Measurements from ENCODE around the gene CAMSAP3. TPM values are rescaled to one million over a fixed set of nuclear protein-coding genes. Genes with fewer than 3 reads are reported as not detected.

CAMSAP3 gene
- total RNA-seq, 1 donor, result not detected

DNA sequence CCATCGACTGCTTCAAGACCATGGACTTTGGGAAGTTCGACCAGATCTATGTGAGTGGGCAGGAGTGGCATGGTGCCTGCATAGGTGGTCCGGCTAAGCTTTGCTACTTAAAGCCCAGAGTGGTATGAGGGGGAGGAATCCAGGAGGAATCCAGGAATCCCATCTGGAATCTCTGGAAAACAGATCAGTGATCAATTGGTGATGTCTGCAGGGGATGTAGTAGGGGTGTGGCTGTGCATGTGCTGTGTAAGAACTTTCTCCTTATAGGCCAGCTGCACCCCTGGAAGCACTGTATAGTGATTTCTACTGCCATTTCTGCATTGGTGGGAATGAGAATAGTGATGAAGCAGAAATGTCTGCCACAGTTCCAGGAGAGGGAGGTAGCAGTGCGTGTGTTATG lies 36.6 kb upstream of the CAMSAP3 start:
- no peaks in the 10 kb centered on the region for H3K79me2 ChIP-seq (ENCODE audit: insufficient read depth, low read length)
- H3K4me2 ChIP-seq (ENCODE audit: insufficient read depth, low read length), result no peak overlapping the region
- no peaks in the 10 kb centered on the region for H3K4me1 ChIP-seq (ENCODE audit: insufficient read depth, low read length)
- TF ChIP-seq, protein P1, sequence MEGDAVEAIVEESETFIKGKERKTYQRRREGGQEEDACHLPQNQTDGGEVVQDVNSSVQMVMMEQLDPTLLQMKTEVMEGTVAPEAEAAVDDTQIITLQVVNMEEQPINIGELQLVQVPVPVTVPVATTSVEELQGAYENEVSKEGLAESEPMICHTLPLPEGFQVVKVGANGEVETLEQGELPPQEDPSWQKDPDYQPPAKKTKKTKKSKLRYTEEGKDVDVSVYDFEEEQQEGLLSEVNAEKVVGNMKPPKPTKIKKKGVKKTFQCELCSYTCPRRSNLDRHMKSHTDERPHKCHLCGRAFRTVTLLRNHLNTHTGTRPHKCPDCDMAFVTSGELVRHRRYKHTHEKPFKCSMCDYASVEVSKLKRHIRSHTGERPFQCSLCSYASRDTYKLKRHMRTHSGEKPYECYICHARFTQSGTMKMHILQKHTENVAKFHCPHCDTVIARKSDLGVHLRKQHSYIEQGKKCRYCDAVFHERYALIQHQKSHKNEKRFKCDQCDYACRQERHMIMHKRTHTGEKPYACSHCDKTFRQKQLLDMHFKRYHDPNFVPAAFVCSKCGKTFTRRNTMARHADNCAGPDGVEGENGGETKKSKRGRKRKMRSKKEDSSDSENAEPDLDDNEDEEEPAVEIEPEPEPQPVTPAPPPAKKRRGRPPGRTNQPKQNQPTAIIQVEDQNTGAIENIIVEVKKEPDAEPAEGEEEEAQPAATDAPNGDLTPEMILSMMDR (IDR thresholded peaks at IDR 0.05; ENCODE audit: extremely low read depth, low read depth, low read length), result no peak
- H4K20me1 ChIP-seq (ENCODE audit: insufficient read depth, low read length), result peaks cover 3% of the 10 kb centered on the region
- H3K36me3 ChIP-seq (ENCODE audit: insufficient read depth, low read length), result peaks cover 40% of the 10 kb centered on the region
- H3K9me3 ChIP-seq (ENCODE audit: low read depth, low read length), result no peaks in the 10 kb centered on the region
- no peak overlapping the region for H3K27ac ChIP-seq (ENCODE audit: low read depth, low read length)
- DNase-seq (ENCODE audit: insufficient read length, low spot score, missing footprints), result peak; percentile 54
- no peak overlapping the region for H3K4me3 ChIP-seq (ENCODE audit: insufficient read depth, low read length)
- no peaks in the 10 kb centered on the region for H3K27me3 ChIP-seq (ENCODE audit: insufficient read depth, low read length)
- no peak overlapping the region for H2AFZ ChIP-seq (ENCODE audit: low read length)

DNA sequence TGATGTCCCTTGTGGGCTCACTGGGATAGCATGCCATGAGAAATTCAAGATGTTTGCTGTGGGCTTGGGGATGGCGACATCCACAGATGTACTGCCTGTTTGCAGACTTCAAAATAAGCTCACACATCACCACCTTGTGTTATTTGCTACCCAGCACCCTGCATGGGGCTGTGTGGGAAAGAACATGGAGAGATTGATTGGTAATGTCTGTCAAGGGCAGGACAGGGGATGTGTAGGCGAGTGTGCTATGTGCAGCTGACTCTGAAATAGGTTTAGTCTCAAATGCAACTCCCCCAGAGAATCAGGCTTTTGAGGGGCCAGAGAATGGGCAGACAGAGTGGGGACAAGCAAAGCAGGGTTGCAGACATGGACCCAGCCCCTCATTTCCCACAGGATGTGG lies 35.4 kb upstream of the CAMSAP3 start:
- DNase-seq (ENCODE audit: insufficient read length, low spot score, missing footprints), result peak; percentile 36
- peaks cover 34% of the 10 kb centered on the region for H3K36me3 ChIP-seq (ENCODE audit: insufficient read depth, low read length)
- H3K79me2 ChIP-seq (ENCODE audit: insufficient read depth, low read length), result no peaks in the 10 kb centered on the region
- H3K4me1 ChIP-seq (ENCODE audit: insufficient read depth, low read length), result no peaks in the 10 kb centered on the region
- peaks cover 3% of the 10 kb centered on the region for H4K20me1 ChIP-seq (ENCODE audit: insufficient read depth, low read length)
- H3K27ac ChIP-seq (ENCODE audit: low read depth, low read length), result no peak overlapping the region
- no peaks in the 10 kb centered on the region for H3K27me3 ChIP-seq (ENCODE audit: insufficient read depth, low read length)
- TF ChIP-seq, protein P1 (IDR thresholded peaks at IDR 0.05; ENCODE audit: extremely low read depth, low read depth, low read length), result no peak
- no peak overlapping the region for H2AFZ ChIP-seq (ENCODE audit: low read length)
- H3K4me2 ChIP-seq (ENCODE audit: insufficient read depth, low read length), result no peak overlapping the region
- H3K4me3 ChIP-seq (ENCODE audit: insufficient read depth, low read length), result no peak overlapping the region
- H3K9me3 ChIP-seq (ENCODE audit: low read depth, low read length), result no peaks in the 10 kb centered on the region

DNA sequence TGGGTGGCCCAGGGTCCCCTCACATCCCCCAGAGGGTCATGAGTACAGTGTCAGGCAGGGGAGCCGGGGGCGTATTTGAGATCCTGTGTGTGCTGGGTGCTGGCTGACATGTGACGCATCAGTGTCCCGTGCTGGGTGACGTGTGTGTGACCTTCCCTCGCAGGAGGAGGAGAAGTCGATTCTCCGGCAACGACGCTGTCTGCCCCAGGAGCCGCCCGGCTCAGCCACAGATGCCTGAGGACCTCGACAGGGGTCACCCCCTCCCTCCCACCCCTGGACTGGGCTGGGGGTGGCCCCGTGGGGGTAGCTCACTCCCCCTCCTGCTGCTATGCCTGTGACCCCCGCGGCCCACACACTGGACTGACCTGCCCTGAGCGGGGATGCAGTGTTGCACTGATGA lies 34.3 kb upstream of the CAMSAP3 start:
- no peak overlapping the region for H2AFZ ChIP-seq (ENCODE audit: low read length)
- H4K20me1 ChIP-seq (ENCODE audit: insufficient read depth, low read length), result peaks cover 3% of the 10 kb centered on the region
- no peaks in the 10 kb centered on the region for H3K27me3 ChIP-seq (ENCODE audit: insufficient read depth, low read length)

DNA sequence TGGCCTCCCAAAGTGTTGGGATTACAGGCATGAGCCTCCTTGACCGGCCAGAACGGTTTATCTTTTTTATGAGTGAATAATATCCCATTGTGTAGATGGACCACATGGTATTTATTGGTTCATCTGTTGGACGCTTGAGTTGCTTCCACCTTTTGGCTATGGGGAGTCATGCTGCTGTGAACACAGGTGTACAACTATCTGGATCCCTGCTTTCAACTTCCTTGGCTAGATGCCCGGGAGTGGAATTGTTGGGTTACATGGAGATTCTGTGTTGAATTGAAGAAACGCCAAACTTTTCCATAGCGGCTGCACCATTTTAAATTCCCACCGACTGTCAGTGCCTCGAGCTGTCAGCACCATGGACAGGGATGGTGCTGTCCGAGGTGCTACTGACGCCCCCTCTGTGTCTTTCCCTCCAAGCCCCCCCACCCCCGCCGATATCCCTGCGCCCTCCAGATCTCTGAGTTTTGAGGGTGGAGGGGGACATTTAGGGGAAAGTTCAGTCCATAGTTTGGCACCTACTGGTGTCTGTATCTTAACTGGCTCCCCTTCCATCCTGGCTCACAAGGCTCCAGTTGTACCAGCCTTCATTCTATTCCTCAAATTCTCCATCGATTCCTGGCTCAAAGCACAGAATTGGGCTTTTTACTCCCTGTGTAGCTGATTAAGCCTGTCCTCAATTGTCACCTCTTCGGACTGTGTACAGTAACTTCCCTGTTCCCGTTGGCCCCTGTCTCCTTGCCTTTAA lies 32.8 kb upstream of the CAMSAP3 start:
- Histone ChIP-seq H3K9me3 (ENCODE audit: low read depth, low read length) (no peaks in the 10 kb centered on the region), H2AFZ (ENCODE audit: low read length) (no peak overlapping the region), H3K4me2 (ENCODE audit: insufficient read depth, low read length) (no peak overlapping the region), H3K79me2 (ENCODE audit: insufficient read depth, low read length) (no peaks in the 10 kb centered on the region), H4K20me1 (ENCODE audit: insufficient read depth, low read length) (peaks cover 3% of the 10 kb centered on the region), H3K36me3 (ENCODE audit: insufficient read depth, low read length) (peaks cover 18% of the 10 kb centered on the region), H3K27me3 (ENCODE audit: insufficient read depth, low read length) (no peaks in the 10 kb centered on the region), H3K4me3 (ENCODE audit: insufficient read depth, low read length) (no peak overlapping the region), H3K27ac (ENCODE audit: low read depth, low read length) (no peak overlapping the region), H3K4me1 (ENCODE audit: insufficient read depth, low read length) (no peaks in the 10 kb centered on the region)
- peak; percentile 84 for DNase-seq (ENCODE audit: insufficient read length, low spot score, missing footprints)
- TF ChIP-seq, protein P1 (IDR thresholded peaks at IDR 0.05; ENCODE audit: extremely low read depth, low read depth, low read length), result no peak

More for the DNA sequence above, 34.3 kb upstream of the CAMSAP3 start:
- peaks cover 31% of the 10 kb centered on the region for H3K36me3 ChIP-seq (ENCODE audit: insufficient read depth, low read length)
- H3K4me3 ChIP-seq (ENCODE audit: insufficient read depth, low read length), result no peak overlapping the region
- no peaks in the 10 kb centered on the region for H3K9me3 ChIP-seq (ENCODE audit: low read depth, low read length)
- peak; percentile 48 for DNase-seq (ENCODE audit: insufficient read length, low spot score, missing footprints)
- no peak overlapping the region for H3K27ac ChIP-seq (ENCODE audit: low read depth, low read length)
- no peaks in the 10 kb centered on the region for H3K4me1 ChIP-seq (ENCODE audit: insufficient read depth, low read length)
- TF ChIP-seq, protein P1 (IDR thresholded peaks at IDR 0.05; ENCODE audit: extremely low read depth, low read depth, low read length), result no peak
- no peak overlapping the region for H3K4me2 ChIP-seq (ENCODE audit: insufficient read depth, low read length)
- no peaks in the 10 kb centered on the region for H3K79me2 ChIP-seq (ENCODE audit: insufficient read depth, low read length)

All from osteoblast (primary cell).